Kidney (tissue), 2 donors: ENCODE results near the gene SPINK9. TPM values are rescaled to one million over a fixed set of nuclear protein-coding genes. Genes with fewer than 3 reads are reported as not detected.

Experiments used
- polyA plus RNA-seq: library from polyadenylated mRNA; stranded (reverse); fragments of 350-450 nt; fragmentation: Illumina TruSeq; extraction: RNeasy Lipid Tissue Mini Kit (QIAGEN cat#74804); gene quantifications from one replicate; pipeline ENCODE4 v1.2.3, GENCODE V29; 2014; ENCODE audit warnings: low read depth, low replicate concordance; ENCODE audit not compliant: insufficient read depth
- total RNA-seq: library from RNA; stranded (reverse); fragmentation: NEBNext Ultra II Directional; extraction: Animal tissue kit (Norgen Biotek cat#: 25700); gene quantifications from one replicate; pipeline ENCODE4 v1.2.1, GENCODE V29; 2021
- donor health status: DM: yes; HTN: yes; CAD: no.

The SPINK9 gene
- total and polyA plus RNA-seq, 2 donors from 2014 or later = not detected

Other genes with a start within 250 kb of the SPINK9 start
- not detected for gene SPINK14, start 167.0 kb upstream of the SPINK9 start, total RNA-seq
- gene SPINK14, start 167.0 kb upstream of the SPINK9 start, polyA plus RNA-seq = not detected
- gene SPINK6, start 132.5 kb upstream of the SPINK9 start, total RNA-seq = not detected
- not detected for gene SPINK6, start 132.5 kb upstream of the SPINK9 start, polyA plus RNA-seq
- gene MARCOL, start 97.0 kb upstream of the SPINK9 start, total RNA-seq = not detected
- gene MARCOL, start 97.0 kb upstream of the SPINK9 start, polyA plus RNA-seq = not detected
- gene SPINK13, start 66.8 kb upstream of the SPINK9 start, total RNA-seq = 1.6 TPM
- 0.43 TPM for gene SPINK13, start 66.8 kb upstream of the SPINK9 start, polyA plus RNA-seq
- not detected for gene SPINK7, start 23.1 kb upstream of the SPINK9 start, total RNA-seq
- gene SPINK7, start 23.1 kb upstream of the SPINK9 start, polyA plus RNA-seq = 1.8 TPM
- 45.9 TPM for gene FBXO38, start 48.4 kb downstream of the SPINK9 start, total RNA-seq
- gene FBXO38, start 48.4 kb downstream of the SPINK9 start, polyA plus RNA-seq = 9.6 TPM